ENCODE measurements around the gene MUC2. TPM values are rescaled to one million over a fixed set of nuclear protein-coding genes. Genes with fewer than 3 reads are reported as not detected.

The MUC2 gene
- total and polyA plus RNA-seq, 2 experiments from 2014 or later: 0.03 TPM; not detected in 1

- H3K27ac ChIP-seq: no peak overlapping the region
- TF ChIP-seq, protein P1, sequence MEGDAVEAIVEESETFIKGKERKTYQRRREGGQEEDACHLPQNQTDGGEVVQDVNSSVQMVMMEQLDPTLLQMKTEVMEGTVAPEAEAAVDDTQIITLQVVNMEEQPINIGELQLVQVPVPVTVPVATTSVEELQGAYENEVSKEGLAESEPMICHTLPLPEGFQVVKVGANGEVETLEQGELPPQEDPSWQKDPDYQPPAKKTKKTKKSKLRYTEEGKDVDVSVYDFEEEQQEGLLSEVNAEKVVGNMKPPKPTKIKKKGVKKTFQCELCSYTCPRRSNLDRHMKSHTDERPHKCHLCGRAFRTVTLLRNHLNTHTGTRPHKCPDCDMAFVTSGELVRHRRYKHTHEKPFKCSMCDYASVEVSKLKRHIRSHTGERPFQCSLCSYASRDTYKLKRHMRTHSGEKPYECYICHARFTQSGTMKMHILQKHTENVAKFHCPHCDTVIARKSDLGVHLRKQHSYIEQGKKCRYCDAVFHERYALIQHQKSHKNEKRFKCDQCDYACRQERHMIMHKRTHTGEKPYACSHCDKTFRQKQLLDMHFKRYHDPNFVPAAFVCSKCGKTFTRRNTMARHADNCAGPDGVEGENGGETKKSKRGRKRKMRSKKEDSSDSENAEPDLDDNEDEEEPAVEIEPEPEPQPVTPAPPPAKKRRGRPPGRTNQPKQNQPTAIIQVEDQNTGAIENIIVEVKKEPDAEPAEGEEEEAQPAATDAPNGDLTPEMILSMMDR (IDR thresholded peaks at IDR 0.05; ENCODE audit: low read depth, low read length): no peak
- no peak for DNase-seq (ENCODE audit: low read depth in 1 of 2, low spot score in 1 of 2)
Observed at GRCh38 chr11:1059759-1060158, 14.9 kb upstream of the MUC2 start.

DNA sequence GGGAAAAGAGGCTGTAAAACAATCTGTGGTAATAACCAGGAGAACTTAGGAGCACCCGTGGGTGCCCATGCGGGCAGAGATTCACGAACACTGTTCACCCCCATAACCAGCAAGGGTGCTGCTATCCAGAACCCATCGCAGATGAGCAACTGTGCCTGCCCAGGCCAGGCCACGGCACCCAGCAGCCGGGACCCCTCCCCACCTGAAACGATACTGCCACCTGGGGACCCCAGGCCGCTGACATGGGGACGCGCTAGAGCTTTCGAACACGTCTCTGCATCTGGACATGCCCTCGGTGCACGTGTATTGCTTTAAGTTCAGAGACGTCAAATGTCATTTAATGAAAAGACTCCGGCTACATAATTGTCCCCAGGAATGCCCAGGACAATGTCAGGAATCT is 14.3 kb upstream of the MUC2 start:
- H3K4me3 ChIP-seq: no peak overlapping the region
- H3K27me3 ChIP-seq: no peaks in the 10 kb centered on the region
- H3K27ac ChIP-seq: no peak overlapping the region
- no peaks in the 10 kb centered on the region for H3K36me3 ChIP-seq
- no peak for DNase-seq (ENCODE audit: low read depth in 1 of 2, low spot score in 1 of 2)
- no peaks in the 10 kb centered on the region for H3K9me3 ChIP-seq (ENCODE audit: low read depth)
- H3K4me1 ChIP-seq (ENCODE audit: low read depth): no peaks in the 10 kb centered on the region
- TF ChIP-seq, protein P1 (IDR thresholded peaks at IDR 0.05; ENCODE audit: low read depth, low read length): no peak

More at GRCh38 chr11:1059759-1060158, 14.9 kb upstream of the MUC2 start:
- no peaks in the 10 kb centered on the region for H3K27me3 ChIP-seq
- no peaks in the 10 kb centered on the region for H3K4me1 ChIP-seq (ENCODE audit: low read depth)
- no peak overlapping the region for H3K4me3 ChIP-seq
- H3K36me3 ChIP-seq: no peaks in the 10 kb centered on the region
- H3K9me3 ChIP-seq (ENCODE audit: low read depth): no peaks in the 10 kb centered on the region

- Histone ChIP-seq H3K9me3 (ENCODE audit: low read depth) (no peaks in the 10 kb centered on the region), H3K27ac (no peak overlapping the region), H3K36me3 (no peaks in the 10 kb centered on the region), H3K4me1 (ENCODE audit: low read depth) (no peaks in the 10 kb centered on the region), H3K27me3 (no peaks in the 10 kb centered on the region), H3K4me3 (no peak overlapping the region)
- peak in 1 of 2 donors; percentile 68 for DNase-seq (ENCODE audit: low read depth in 1 of 2, low spot score in 1 of 2)
- TF ChIP-seq, protein P1 (IDR thresholded peaks at IDR 0.05; ENCODE audit: low read depth, low read length): no peak
Observed at GRCh38 chr11:1060852-1061616, 13.6 kb upstream of the MUC2 start.

- Histone ChIP-seq H3K9me3 (ENCODE audit: low read depth) (no peaks in the 10 kb centered on the region), H3K27me3 (no peaks in the 10 kb centered on the region), H3K27ac (no peak overlapping the region), H3K4me3 (no peak overlapping the region), H3K36me3 (no peaks in the 10 kb centered on the region), H3K4me1 (ENCODE audit: low read depth) (no peaks in the 10 kb centered on the region)
- TF ChIP-seq, protein P1 (IDR thresholded peaks at IDR 0.05; ENCODE audit: low read depth, low read length): no peak
- no peak for DNase-seq (ENCODE audit: low read depth in 1 of 2, low spot score in 1 of 2)
Observed at GRCh38 chr11:1062075-1062820, 12.4 kb upstream of the MUC2 start.

- no peak overlapping the region for H3K27ac ChIP-seq
- no peaks in the 10 kb centered on the region for H3K4me1 ChIP-seq (ENCODE audit: low read depth)
- H3K9me3 ChIP-seq (ENCODE audit: low read depth): no peaks in the 10 kb centered on the region
- TF ChIP-seq, protein P1 (IDR thresholded peaks at IDR 0.05; ENCODE audit: low read depth, low read length): no peak
- H3K27me3 ChIP-seq: no peaks in the 10 kb centered on the region
- no peak for DNase-seq (ENCODE audit: low read depth in 1 of 2, low spot score in 1 of 2)
- H3K36me3 ChIP-seq: no peaks in the 10 kb centered on the region
- H3K4me3 ChIP-seq: no peak overlapping the region
Observed at GRCh38 chr11:1064167-1064566, 10.5 kb upstream of the MUC2 start.
